ENCODE measurements around the gene BICC1.

GRCh38 chr10:58573144-58573543 is 60.5 kb downstream of the BICC1 start:
- no peak for TF ChIP-seq CTCF (optimal IDR thresholded peaks at IDR 0.05 in 1 of 3, IDR thresholded peaks at IDR 0.05 in 1 of 3, conservative IDR thresholded peaks at IDR 0.05 in 1 of 3; ENCODE audit: extremely low read depth in 1 of 3, insufficient read depth in 2 of 3, low read length in 3 of 3)
- TF ChIP-seq EZH2 (IDR thresholded peaks at IDR 0.05; ENCODE audit: low read length), result no peak

Measured in keratinocyte (primary cell).